Lower leg skin (tissue), 3 donors: ENCODE measurements around the gene MCM10.

ENCODE experiments used
- CTCF ChIP-seq, 3 donors: fragments of 450-650 bp; IDR thresholded peaks; one replicate each; pipeline ENCODE4 v1.5.1; 2016; ENCODE audit warnings: antibody characterized with exemption in 3 of 3, mild to moderate bottlenecking in 3 of 3, moderate library complexity in 2 of 3
- POLR2A ChIP-seq, 2 donors: fragments of 450-650 bp; IDR thresholded peaks; one replicate each; pipeline ENCODE4 v1.6.1; 2016 to 2017; ENCODE audit warnings: antibody characterized with exemption in 2 of 2, mild to moderate bottlenecking in 1 of 2, moderate library complexity in 1 of 2

DNA sequence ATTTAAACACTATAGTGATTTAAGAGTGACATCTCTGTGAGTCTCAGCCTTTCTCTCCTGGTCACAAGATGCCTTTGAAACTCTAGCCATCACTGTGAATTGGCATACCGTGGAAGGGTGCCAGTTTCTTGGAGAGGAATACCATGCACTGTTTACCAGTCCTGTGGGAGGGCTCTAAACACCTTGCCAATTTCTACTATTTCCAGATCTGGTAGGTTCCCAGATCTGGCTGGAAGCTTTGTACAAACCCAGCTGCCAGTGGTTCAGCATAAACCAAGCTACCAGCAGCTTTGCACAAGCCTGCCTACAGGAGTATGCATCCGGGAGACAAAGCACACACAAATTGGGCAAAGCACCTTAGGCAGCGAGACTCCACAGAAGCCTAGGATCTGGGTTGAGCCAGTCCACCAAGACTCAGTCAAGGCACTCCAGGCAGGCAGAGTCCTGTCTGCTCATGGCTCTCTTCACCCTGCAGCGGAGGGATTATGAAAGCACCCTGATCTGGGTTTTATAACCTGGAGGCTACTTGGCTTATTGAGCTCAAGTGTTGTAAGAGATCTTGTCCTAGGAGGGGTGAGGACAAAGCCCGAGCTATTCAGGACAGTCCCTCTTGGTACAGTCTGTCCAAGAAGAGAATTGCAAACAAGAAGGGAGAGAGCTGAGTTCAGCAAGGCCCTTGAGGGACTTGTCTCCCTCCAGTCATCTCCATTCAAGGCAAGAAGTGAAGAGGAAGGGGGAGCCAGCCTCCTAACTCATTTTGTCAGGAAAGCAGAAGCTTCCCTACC lies 23.6 kb downstream of the MCM10 start:
- no peak for TF ChIP-seq CTCF (IDR thresholded peaks at IDR 0.05)
- no peak for TF ChIP-seq POLR2A (IDR thresholded peaks at IDR 0.05)
